Measurements from ENCODE around the gene NDEL1. TPM values are rescaled to one million over a fixed set of nuclear protein-coding genes. Genes with fewer than 3 reads are reported as not detected.

NDEL1 gene
- total and polyA plus RNA-seq, 8 donors = 14.4 to 28.8 (median 21.0) TPM

Other genes starting within 250 kb of the NDEL1 start
- gene BORCS6, start 245.7 kb upstream of the NDEL1 start, total RNA-seq = 10 to 100 TPM in 1 of 6 donors, 1 to 10 TPM in 5; 4.9 to 10.4 (median 6.9) TPM
- 1 to 10 TPM; 4.5 to 6.1 TPM for gene BORCS6, start 245.7 kb upstream of the NDEL1 start, polyA plus RNA-seq
- 1 to 10 TPM in 1 of 6 donors, under 1 TPM in 2, not detected in 3; 0.47 to 2.0 (median 0.95) TPM for gene AURKB, start 225.3 kb upstream of the NDEL1 start, total RNA-seq
- under 1 TPM; 0.40 to 0.72 TPM for gene AURKB, start 225.3 kb upstream of the NDEL1 start, polyA plus RNA-seq
- 10 to 100 TPM; 15.4 to 40.8 (median 17.3) TPM for gene CTC1, start 187.8 kb upstream of the NDEL1 start, total RNA-seq
- gene CTC1, start 187.8 kb upstream of the NDEL1 start, polyA plus RNA-seq = 10 to 100 TPM; 22.6 to 42.6 TPM
- 10 to 100 TPM; 11.5 to 21.4 (median 18.7) TPM for gene PFAS, start 186.6 kb upstream of the NDEL1 start, total RNA-seq
- gene PFAS, start 186.6 kb upstream of the NDEL1 start, polyA plus RNA-seq = 10 to 100 TPM; 11.7 to 21.1 TPM
- gene RANGRF, start 147.2 kb upstream of the NDEL1 start, total RNA-seq = 10 to 100 TPM in 1 of 6 donors, 1 to 10 TPM in 5; 2.8 to 14.5 (median 6.6) TPM
- gene RANGRF, start 147.2 kb upstream of the NDEL1 start, polyA plus RNA-seq = 10 to 100 TPM; 14.0 to 27.4 TPM
- 10 to 100 TPM in 1 of 6 donors, 1 to 10 TPM in 5; 1.1 to 12.2 (median 2.7) TPM for gene SLC25A35, start 140.5 kb upstream of the NDEL1 start, total RNA-seq
- 1 to 10 TPM; 7.3 to 9.5 TPM for gene SLC25A35, start 140.5 kb upstream of the NDEL1 start, polyA plus RNA-seq
- 1 to 10 TPM; 1.7 to 3.2 (median 2.0) TPM for gene ARHGEF15, start 125.6 kb upstream of the NDEL1 start, total RNA-seq
- gene ARHGEF15, start 125.6 kb upstream of the NDEL1 start, polyA plus RNA-seq = 10 to 100 TPM; 12.4 to 23.9 TPM
- not detected for gene ODF4, start 96.0 kb upstream of the NDEL1 start, total RNA-seq
- gene ODF4, start 96.0 kb upstream of the NDEL1 start, polyA plus RNA-seq = not detected
- gene RPL26, start 52.7 kb upstream of the NDEL1 start, total RNA-seq = 1,000 to 10,000 TPM in 3 of 6 donors, 100 to 1,000 TPM in 3; 608 to 1,143 (median 994) TPM
- gene RPL26, start 52.7 kb upstream of the NDEL1 start, polyA plus RNA-seq = 1,000 to 10,000 TPM; 1,120 to 1,890 TPM
- not detected for gene RNF222, start 38.1 kb upstream of the NDEL1 start, total RNA-seq
- gene RNF222, start 38.1 kb upstream of the NDEL1 start, polyA plus RNA-seq = not detected
- gene MYH10, start 194.8 kb downstream of the NDEL1 start, total RNA-seq = 10 to 100 TPM in 5 of 6 donors, 1 to 10 TPM in 1; 7.6 to 28.0 (median 12.6) TPM
- 10 to 100 TPM in 1 of 2 donors, 1 to 10 TPM in 1; 4.6 to 11.1 TPM for gene MYH10, start 194.8 kb downstream of the NDEL1 start, polyA plus RNA-seq

All from pancreas (tissue), 8 donors.